Muscle of leg (tissue), 11 donors: ENCODE results near the gene RD3L. TPM values are rescaled to one million over a fixed set of nuclear protein-coding genes. Genes with fewer than 3 reads are reported as not detected.

Experiments used
- DNase-seq: peaks from one replicate; pipeline ENCODE4 v3.0.0; 2013
- H3K27ac ChIP-seq: one replicate; pipeline ENCODE4 v1.5.1; 2013; ENCODE audit warnings: mild to moderate bottlenecking, low read length, control low read depth
- H3K27me3 ChIP-seq: one replicate; pipeline ENCODE4 v1.6.1; 2013; ENCODE audit warnings: low read length; ENCODE audit not compliant: control insufficient read depth, insufficient read depth
- H3K36me3 ChIP-seq: one replicate; pipeline ENCODE4 v1.6.1; 2013; ENCODE audit warnings: low read length; ENCODE audit not compliant: control insufficient read depth, insufficient read depth
- H3K4me1 ChIP-seq: one replicate; pipeline ENCODE4 v1.6.1; 2013; ENCODE audit warnings: low read length; ENCODE audit not compliant: control insufficient read depth, insufficient read depth
- H3K4me3 ChIP-seq: one replicate; pipeline ENCODE4 v1.5.1; 2013; ENCODE audit warnings: low read length, control low read depth
- H3K9me3 ChIP-seq: replicated peaks from 2 replicates; pipeline ENCODE4 v1.6.1; 2013; ENCODE audit warnings: low read depth, low read length; ENCODE audit not compliant: control insufficient read depth
- WGBS: methylation state at CpG from one replicate; pipeline ENCODE4 v1.1.5; 2013; ENCODE audit warnings: missing lambda C conversion rate; ENCODE audit not compliant: insufficient coverage; 5-methylcytosine and 5-hydroxymethylcytosine counted together
- polyA plus RNA-seq, 8 donors: library from polyadenylated mRNA; unstranded; fragments of 120-200 nt; gene quantifications; one replicate each; pipeline versions ENCODE4 v1.2.1 to v1.2.3, GENCODE V29; 2013; ENCODE audit warnings: inconsistent platforms in 1 of 8, low replicate concordance in 1 of 8; ENCODE audit not compliant: insufficient read length in 8 of 8, insufficient read depth in 1 of 8
- total RNA-seq: library from RNA; stranded (reverse); fragments of 120-200 nt; gene quantifications from one replicate; pipeline ENCODE4 v1.2.4, GENCODE V29; 2013

The RD3L gene
- total and polyA plus RNA-seq, 9 donors = not detected

DNA sequence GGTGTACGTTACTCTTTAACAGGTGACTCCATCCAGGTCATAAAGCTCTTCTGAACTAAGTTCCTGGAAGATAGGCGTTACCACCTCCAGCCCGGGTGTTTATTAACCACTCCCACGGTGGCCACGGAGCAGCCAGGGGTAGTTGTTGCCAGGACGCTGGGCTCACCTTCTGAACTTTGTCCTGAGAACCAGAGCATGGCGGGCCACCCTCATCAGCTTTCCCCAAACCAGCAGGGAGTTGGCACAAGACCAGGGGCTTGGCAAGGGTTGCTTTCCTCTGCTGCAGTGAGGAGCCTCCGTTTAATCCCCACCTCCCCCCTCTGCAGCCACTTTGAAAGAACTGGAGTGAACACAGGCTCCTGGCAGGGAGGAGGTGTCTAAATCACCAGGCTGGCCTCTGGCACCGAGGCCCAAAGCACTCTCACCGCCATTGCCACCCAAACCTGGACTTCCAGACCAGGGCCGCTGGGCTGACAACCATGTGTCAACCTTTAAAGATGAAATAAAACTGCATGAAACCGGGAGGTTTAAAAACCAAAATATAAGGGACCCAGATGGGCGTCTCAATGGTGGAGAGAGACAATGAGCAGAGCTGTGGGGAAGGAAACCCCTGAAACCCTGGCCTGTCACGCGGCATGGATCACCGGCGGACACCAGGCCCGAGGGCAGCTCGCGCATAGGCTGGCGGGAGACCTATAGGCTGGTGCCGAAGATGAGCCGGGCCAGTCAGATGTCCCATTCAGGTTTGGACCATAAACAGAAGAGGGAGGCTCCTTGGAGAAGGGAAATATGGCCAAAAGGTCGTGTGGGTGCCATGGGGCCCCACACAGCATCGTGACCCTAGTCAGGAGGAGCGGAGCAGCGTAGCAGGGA lies 45.0 kb downstream of the RD3L start:
- H3K36me3 ChIP-seq = no peaks in the 10 kb centered on the region
- no peaks in the 10 kb centered on the region for H3K9me3 ChIP-seq
- 87% methylated on average over 22 of the region's 27 CpGs for WGBS
- H3K27ac ChIP-seq = no peak overlapping the region
- H3K4me3 ChIP-seq = no peak overlapping the region
- H3K27me3 ChIP-seq = no peaks in the 10 kb centered on the region
- H3K4me1 ChIP-seq = no peaks in the 10 kb centered on the region
- no peak for DNase-seq

DNA sequence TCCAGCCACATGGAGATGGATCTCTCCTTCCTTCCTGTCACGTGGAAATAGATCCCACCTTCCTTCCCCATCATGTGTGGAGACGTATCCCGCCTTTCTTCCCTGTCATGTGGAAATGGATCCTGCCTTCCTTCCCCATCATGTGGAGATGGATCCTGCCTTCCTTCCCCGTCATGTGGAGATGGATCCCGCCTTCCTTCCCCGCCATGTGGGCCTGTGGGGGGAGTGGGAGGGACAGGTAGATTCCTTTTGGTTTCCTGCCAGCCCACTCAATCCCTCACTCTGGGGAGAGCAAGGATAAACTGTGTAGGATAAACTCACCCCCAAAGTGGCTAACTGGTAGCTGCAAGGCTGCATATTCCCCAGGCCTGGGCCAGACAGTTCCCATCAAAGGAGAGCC lies 45.8 kb downstream of the RD3L start:
- Histone ChIP-seq H3K4me1 (no peaks in the 10 kb centered on the region), H3K27ac (no peak overlapping the region), H3K36me3 (no peaks in the 10 kb centered on the region), H3K4me3 (no peak overlapping the region), H3K9me3 (no peaks in the 10 kb centered on the region), H3K27me3 (no peaks in the 10 kb centered on the region)
- 64% methylated on average over 4 of the region's 6 CpGs for WGBS
- DNase-seq = no peak

DNA sequence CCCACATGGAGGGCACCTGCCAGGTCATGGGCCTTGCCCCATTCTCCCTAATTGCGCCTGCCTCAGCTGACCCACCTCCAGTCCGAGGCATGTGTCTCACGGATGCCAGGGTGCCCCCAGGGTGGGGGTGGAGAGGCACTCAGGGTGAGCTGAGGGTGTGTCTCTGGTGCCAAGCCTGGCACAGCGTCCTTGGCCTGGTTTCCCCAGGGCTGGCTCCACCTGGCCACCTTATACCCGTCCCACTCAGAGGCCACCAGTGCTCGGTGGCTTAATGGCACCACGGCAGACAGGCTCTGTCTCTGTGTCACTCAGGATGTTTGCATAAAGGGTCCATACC lies 47.6 kb downstream of the RD3L start:
- Histone ChIP-seq H3K36me3 (no peaks in the 10 kb centered on the region), H3K27me3 (no peaks in the 10 kb centered on the region), H3K9me3 (no peaks in the 10 kb centered on the region), H3K4me3 (no peak overlapping the region), H3K27ac (no peak overlapping the region), H3K4me1 (no peaks in the 10 kb centered on the region)
- WGBS = 55% methylated on average over 6 of the region's 7 CpGs
- DNase-seq = no peak

GRCh38 chr14:103894034-103894722 lies 48.2 kb downstream of the RD3L start:
- no peaks in the 10 kb centered on the region for H3K4me1 ChIP-seq
- WGBS = 57% methylated on average over 22 of the region's 26 CpGs
- no peaks in the 10 kb centered on the region for H3K9me3 ChIP-seq
- no peak for DNase-seq
- no peaks in the 10 kb centered on the region for H3K36me3 ChIP-seq
- H3K27ac ChIP-seq = no peak overlapping the region
- H3K27me3 ChIP-seq = no peaks in the 10 kb centered on the region
- H3K4me3 ChIP-seq = no peak overlapping the region

DNA sequence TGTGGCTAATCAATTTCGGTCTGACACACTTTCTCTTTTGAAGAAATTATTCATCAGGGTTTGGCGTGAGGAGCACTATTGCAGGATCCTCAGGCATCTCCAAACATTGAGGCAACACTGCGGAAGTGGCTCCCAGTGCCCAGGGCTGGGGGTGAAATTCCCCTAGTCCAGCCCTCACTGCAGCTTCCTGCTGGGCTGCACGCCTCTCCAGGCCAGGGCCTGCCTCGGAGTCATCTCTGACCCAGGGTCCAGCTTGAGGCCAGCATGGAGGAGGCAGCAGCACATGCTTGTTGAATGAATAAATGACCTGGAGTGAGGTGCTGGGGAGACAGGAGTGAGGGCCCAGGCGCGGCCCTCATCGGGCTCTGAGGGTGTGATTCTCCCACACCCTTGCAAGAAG lies 50.1 kb downstream of the RD3L start:
- 85% methylated on average over 4 of the region's 8 CpGs for WGBS
- H3K4me1 ChIP-seq = peaks cover under 1% of the 10 kb centered on the region

GRCh38 chr14:103891667-103892215 lies 50.6 kb downstream of the RD3L start:
- H3K4me3 ChIP-seq = no peak overlapping the region
- no peaks in the 10 kb centered on the region for H3K9me3 ChIP-seq
- peaks cover 5% of the 10 kb centered on the region for H3K4me1 ChIP-seq
- no peak for DNase-seq
- no peak overlapping the region for H3K27ac ChIP-seq
- H3K36me3 ChIP-seq = no peaks in the 10 kb centered on the region
- 85% methylated on average over 15 of the region's 15 CpGs for WGBS
- no peaks in the 10 kb centered on the region for H3K27me3 ChIP-seq

More for the DNA sequence above, 50.1 kb downstream of the RD3L start:
- no peaks in the 10 kb centered on the region for H3K27me3 ChIP-seq
- DNase-seq = no peak
- no peaks in the 10 kb centered on the region for H3K9me3 ChIP-seq
- H3K36me3 ChIP-seq = no peaks in the 10 kb centered on the region
- no peak overlapping the region for H3K4me3 ChIP-seq
- H3K27ac ChIP-seq = no peak overlapping the region

DNA sequence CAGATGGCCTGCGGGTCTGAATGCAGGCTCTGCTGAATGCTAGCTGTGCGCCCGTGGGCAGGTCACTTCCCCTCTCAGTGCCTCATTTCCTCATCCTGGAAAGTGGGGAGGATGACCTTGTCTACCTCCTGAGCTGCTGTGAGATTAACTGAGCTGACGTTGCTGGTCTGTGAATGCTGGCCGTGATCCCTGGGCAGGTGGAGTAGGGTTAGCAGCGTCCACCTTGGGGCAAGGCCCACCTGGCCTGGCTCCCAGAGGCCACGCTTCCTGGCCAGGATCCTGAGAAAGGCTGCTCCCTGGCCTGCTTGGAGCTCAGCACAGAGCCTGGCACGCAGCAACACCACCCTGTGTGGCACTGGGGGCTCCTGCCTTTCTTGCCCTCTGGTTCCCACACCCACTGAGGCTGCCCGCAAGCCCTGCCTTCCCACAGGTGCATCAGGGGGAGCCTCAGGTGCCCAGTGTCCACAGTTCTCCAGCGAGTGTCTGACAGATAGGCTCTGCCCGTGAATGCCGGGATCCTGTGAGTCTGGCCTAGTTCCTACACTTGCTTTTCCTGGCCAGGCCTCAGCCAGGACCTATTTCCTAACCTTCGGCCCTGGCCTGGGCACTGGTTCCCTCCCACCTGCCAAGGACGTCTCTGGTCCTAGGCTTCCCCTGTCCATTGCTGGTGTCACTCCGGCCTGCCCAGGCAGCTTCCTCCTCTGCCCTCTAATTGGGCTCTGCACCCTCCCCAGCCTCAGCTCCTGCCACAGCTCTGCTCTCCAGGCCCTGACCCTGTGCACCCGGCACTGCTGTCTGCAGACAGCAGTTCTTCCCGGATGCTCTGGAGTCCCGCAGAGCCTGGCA lies 51.3 kb downstream of the RD3L start:
- H3K36me3 ChIP-seq = no peaks in the 10 kb centered on the region
- no peaks in the 10 kb centered on the region for H3K27me3 ChIP-seq
- H3K27ac ChIP-seq = no peak overlapping the region
- H3K4me1 ChIP-seq = peaks cover 12% of the 10 kb centered on the region
- DNase-seq = no peak
- 72% methylated on average over 14 of the region's 18 CpGs for WGBS
- no peak overlapping the region for H3K4me3 ChIP-seq
- H3K9me3 ChIP-seq = no peaks in the 10 kb centered on the region

Other genes starting within 250 kb of the RD3L start
- gene XRCC3, start 227.1 kb downstream of the RD3L start, total RNA-seq = 6.9 TPM
- gene XRCC3, start 227.1 kb downstream of the RD3L start, polyA plus RNA-seq = 10 to 100 TPM in 5 of 8 donors, 1 to 10 TPM in 3; 7.4 to 14.2 (median 11.5) TPM
- 34.2 TPM for gene ZFYVE21, start 226.7 kb downstream of the RD3L start, total RNA-seq
- 10 to 100 TPM; 33.6 to 46.4 (median 41.6) TPM for gene ZFYVE21, start 226.7 kb downstream of the RD3L start, polyA plus RNA-seq
- gene PPP1R13B, start 95.0 kb downstream of the RD3L start, total RNA-seq = 6.6 TPM
- gene PPP1R13B, start 95.0 kb downstream of the RD3L start, polyA plus RNA-seq = 10 to 100 TPM in 3 of 8 donors, 1 to 10 TPM in 5; 6.2 to 13.6 (median 9.3) TPM
- 0.22 TPM for gene TDRD9, start 14.1 kb downstream of the RD3L start, total RNA-seq
- gene TDRD9, start 14.1 kb downstream of the RD3L start, polyA plus RNA-seq = under 1 TPM; 0.12 to 0.80 (median 0.43) TPM
- 0.71 TPM for gene ASPG, start 143.2 kb upstream of the RD3L start, total RNA-seq
- gene ASPG, start 143.2 kb upstream of the RD3L start, polyA plus RNA-seq = 1 to 10 TPM in 6 of 8 donors, under 1 TPM in 2; 0.37 to 2.5 (median 1.3) TPM
- 7.4 TPM for gene KIF26A, start 196.1 kb upstream of the RD3L start, total RNA-seq
- gene KIF26A, start 196.1 kb upstream of the RD3L start, polyA plus RNA-seq = 10 to 100 TPM in 5 of 8 donors, 1 to 10 TPM in 3; 7.3 to 12.8 (median 10.9) TPM